Occipital lobe (tissue), 2 donors: Measurements from ENCODE around the gene RMDN2. TPM values are rescaled to one million over a fixed set of nuclear protein-coding genes. Genes with fewer than 3 reads are reported as not detected.
"Not testable (repeated sequence)": the region's sequence is repeated elsewhere in the genome, so short reads cannot be mapped to it uniquely, and the experiment has no call there.

Experiments
- DNase-seq: peaks from one replicate; lab custom pipeline; 2025; lab: John Stamatoyannopoulos, UW
- total RNA-seq: library from RNA; depleted of rRNA; stranded (reverse); fragments of >200 nt; gene quantifications from one replicate; pipeline ENCODE4 v1.2.3, GENCODE V29; 2014

Gene RMDN2
- total RNA-seq, 1 donor from 2014 or later: 13.6 TPM

DNA sequence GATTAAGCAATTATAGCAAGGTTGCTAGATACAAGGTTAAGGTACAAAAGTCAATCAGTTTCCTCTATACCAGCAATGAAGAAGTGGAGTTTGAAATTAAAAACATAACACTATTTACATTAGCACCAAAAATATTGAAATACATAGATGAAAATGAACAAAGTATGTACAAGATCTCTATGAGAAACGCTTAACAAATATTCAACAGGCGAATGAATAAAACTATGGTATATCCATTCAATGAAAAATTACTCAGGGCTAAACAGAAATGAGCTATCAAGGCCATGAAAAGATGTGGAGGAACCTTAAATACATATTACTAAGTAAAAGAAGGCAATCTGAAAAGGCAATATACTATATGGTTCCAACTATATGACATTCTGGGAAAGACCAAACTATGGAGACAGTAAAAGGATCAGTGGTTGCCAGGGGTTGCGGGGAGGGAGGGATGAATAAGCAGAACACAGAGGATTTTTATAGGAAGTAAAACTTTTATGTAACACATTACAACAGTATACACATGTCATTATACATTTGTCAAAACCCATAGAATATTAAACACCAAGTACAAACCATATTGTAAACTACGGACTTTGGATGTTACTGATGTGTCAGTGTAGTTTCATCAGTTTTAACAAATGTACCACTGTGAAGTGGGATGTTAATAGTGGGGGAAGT, 62.1 kb downstream of the RMDN2 start:
- DNase-seq: no peak

DNA sequence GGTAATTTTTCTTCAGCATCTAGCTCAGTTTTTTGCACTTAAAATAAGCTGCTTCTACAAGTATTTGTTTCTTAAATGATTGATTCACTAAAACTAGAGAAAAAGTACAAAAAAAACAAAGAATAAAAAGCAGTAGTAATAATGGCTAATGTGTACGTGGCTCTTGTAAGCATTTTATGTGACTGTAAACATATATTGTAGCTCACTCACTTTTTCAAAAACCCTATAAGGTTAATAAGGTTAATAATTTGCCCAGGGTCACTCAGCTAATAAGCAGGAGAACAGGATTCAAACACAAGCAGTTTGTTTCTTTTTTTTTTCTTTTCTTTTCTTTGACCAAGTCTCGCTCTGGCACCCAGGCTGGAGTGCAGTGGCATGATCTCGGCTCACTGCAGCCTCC, 67.5 kb downstream of the RMDN2 start:
- DNase-seq: no peak

DNA sequence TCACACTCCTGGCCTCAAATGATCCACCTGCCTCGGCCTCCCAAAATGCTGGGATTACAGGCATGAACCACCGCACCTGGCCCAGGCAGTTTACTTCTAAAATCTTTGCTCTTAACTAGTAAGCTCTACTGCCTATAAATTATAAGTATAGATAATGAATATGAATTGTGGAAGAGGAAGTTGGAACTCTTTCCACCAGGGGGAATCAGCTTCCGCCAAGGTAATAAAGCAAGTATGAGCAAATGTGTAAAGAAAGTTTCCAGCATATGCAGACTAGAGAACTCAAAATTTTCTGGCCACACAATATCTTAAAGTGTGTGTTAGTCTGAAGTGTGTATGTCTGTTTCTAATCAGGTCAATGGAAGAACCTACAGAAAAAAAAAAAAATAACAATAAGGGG, 68.1 kb downstream of the RMDN2 start:
- DNase-seq: no peak

DNA sequence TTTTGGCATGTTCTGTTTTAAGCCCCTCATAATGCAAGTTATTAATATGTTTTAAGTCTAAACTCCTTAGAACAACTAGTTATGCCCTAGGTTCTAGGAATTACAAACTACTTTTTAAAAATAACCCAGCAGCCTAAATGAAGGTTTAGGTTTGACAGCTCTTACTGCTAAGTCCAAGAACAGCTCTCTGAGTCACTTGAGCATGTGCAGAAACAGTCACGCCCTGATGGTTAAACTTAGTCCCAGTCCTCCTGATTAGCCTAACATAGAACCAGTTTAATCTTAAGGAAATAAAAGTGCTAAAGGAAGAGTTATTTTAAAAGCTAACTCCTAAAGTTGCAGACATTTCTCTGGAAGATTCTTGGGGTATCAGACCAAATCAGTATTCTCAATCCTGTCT, 72.5 kb downstream of the RMDN2 start:
- no peak for DNase-seq

DNA sequence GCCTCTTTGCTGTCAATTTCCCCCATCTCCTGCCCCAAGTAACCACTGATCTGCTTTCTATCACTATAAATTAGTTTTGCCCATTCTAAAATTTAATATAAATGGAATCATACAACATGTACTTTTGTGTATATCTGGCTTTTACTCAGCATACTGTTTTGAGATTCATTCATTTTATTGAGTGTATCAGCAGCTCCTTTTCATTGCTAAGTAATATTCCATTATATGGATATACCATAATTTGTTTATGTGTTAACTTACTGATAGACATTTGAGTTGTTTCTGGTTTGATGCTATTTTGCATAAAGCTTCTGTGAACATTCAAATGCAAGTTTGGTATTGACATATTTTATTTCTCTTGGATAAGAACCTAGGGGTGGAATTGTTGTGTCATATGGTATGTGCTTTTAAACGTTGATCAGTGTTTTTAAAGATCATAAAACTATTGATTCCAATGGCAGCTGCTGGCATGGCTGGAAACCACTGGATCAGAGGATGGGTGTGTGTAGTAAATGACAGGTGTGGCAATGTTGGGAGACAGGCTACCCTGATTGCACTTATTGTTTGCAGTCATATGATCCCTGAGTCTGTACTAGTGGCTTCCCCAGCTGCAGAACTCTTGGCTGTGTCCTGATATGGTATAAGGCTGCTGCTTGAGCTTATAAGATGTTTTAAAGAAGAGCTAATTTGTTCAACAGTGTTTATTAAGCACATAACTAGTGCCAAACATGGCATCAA, 75.6 kb downstream of the RMDN2 start:
- no peak for DNase-seq

DNA sequence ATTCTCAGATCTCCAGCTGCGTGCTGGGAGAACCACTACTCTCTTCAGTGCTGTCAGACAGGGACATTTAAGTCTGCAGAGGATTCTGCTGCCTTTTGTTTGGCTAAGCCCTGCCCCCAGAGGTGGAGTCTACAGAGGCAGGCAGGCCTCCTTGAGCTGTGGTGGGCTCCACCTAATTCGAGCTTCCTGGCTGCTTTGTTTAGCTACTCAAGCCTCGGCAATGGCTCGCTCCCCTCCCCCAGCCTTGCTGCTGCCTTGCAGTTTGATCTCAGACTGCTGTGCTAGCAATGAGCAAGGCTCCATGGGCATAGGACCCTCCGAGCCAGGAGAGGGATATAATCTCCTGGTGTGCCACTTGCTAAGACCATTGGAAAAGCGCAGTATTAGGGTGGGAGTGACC, 85.1 kb downstream of the RMDN2 start:
- DNase-seq: not testable (repeated sequence)

DNA sequence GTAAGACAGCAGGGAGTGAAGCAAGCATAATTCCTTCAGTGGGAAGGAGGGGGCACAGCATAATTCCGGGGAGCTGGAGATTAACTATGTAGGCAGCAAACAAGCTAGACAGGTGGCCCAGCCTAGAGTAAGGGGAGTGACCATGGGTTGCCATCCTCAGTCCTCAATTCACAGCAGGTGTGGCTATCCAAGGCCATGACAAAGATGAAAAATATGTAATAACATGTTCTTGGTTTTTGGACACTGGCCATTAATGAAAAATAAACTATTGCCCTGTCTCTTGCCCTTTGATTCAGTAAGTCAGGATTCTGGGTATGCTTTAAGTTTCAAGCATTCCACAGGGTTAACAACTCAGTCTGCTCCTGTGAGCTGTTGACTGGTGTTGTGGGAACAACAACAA, 85.9 kb downstream of the RMDN2 start:
- no peak for DNase-seq

DNA sequence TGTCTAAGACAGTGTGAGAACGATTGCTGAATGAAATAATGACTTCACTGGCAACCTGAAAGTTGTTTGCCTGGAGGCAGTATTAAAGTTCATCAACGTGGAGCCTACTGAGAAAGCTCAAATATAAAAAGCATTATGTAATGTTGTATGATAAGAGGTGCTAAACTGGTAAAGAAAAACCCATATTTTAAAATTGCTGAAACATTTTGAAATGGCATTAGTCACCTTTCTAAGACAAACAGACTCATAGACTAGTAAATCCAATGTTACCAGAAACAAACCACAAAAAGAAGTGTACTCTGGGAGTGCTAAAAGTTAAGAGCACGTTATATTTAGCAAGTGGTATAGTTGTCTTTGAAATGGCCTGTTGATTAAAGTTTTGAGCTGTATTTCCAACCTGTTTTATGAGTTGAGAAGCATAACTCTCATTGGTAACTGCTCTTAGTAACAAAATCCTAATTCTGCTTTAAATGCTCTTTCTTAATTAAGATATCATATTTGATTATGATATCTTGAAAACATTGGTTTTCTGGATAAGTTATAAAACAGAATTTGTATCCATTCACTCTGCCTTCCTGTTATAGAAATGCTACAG, 88.2 kb downstream of the RMDN2 start:
- no peak for DNase-seq

DNA sequence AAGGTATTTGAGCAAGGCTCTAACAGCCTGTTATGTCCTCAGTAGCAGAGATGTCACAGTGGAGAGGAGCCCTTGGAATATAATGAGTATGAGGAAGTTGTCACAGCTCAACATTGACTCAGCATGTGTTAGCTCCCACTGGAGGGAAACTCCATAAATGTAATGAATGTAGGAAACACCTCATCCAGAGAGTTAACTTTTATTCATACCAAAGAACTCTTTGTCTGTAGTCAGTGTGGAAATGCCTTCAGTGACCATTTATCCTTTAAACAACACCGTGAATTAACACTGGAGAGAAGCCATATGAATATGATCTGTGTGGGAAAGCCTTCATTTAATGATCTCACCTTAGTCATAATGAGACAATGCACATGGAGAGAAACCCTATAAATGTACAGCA, 91.1 kb downstream of the RMDN2 start:
- no peak for DNase-seq

DNA sequence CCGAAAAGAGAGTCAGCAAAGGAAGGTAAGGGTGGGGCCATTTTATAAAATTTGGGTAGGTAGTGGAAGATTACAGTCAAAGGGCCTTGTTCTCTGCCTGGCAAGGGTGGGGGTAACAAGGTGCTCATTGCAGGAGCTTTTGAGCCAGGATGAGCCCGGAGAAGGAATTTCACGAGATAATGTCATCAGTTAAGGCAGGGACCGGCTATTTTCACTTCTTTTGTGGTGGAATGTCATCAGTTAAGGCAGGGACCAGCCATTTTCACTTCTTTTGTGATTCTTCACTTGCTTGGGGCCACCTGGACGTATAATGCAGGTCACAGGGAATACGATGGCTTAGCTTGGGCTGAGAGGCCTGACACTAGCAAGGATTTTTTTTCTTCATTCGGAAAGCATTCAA, 92.7 kb downstream of the RMDN2 start:
- DNase-seq: no peak

DNA sequence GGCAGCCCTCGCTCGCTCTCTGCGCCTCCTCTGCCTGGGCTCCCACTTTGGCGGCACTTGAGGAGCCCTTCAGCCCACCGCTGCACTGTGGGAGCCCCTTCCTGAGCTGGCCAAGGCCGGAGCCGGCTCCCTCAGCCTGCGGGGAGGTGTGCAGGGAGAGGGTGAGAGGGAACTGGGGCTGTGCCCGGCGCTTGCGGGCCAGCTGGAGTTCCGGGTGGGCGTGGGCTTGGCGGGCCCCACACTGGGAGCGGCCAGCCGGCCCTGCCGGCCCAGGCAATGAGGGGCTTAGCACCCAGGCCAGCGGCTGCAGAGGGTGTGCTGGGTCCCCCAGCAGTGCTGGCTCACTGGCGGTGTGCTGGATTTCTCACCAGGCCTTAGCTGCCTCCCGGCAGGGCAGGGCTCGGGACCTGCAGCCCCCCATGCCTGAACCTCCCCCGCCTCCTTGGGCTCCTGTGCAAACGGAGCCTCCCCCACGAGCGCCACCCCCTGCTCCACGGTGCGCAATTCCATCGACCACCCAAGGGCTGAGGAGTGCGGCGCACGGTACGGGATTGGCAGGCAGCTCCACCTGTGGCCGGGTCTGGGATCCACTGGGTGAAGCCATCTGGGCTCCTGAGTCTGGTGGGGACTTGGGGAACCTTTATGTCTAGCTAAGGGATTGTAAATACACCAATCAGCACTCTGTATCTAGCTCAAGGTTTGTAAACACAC, 95.4 kb downstream of the RMDN2 start:
- DNase-seq: not testable (repeated sequence)

DNA sequence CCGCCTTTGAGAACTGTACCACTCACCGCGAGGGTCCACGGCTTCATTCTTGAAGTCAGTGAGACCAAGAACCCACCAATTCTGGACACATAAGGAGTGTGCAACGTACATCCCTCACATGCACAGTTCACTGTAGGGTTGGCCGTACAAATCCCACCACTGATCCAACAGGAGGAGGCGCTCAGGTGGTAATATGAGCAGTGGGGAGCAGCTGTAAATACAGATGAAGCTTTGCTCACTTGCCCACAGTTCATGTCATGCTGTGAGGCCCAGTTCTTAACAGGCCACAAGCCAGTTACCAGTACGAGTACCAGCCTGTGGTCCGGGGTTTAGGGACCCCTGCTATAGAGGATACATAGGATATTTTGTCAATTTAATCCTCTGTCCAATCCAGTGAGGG, 96.5 kb downstream of the RMDN2 start:
- no peak for DNase-seq

DNA sequence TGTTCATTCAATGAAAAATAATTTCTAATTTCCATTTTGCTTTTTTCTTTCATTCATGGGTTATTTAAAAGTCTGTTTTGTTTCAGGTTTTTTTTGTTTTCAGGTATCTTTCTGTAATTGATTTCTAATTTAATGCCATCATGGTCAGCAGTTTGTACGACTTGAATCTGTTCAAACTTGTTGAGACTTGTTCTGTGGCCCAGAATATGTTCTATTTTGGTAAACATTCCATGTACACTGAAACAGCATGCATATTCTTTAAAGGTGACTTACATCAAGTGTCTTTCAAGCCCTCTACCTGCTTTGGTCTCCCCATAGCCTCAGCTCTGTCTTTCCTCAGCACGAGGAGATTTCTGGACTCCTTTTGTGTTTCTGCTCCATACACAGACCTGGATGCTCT, 101.8 kb downstream of the RMDN2 start:
- DNase-seq: no peak

DNA sequence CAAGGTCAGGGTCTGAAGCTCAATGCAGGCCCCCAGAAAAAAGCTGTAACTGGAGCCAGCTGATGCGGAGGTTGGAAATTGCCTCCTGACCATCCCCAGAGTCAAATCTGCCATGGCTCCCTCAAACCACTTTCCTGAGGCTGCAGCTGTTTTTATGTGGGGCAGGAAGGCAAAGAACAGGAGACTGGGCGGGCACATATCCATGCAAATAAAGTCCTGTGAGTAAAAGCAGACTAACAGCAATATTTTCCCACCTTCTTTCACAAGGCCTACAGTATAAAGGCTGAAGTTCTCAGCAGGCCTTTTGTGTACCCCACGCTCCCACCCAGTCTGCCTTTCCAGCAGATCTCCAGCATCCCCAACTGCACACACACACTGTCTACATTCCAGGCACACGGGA, 103.7 kb downstream of the RMDN2 start:
- DNase-seq: no peak

DNA sequence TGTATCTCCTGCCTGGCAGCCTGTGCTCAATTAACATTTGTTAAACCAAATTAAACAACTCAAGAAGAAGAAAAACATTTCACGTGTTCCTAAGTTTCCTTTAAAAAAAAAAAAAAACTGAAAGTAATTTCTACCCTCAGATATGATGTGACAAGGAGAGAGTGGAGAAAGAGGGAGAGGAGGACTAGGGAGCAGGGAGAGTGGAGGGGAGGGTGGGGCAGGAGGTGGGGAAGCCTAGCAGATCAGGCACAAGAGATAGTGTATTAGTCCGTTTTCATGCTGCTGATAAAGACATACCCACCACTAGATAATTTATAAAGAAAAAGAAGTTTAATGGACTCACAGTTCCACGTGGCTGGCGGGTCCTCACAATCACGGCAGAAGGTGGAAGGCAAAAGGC, 104.4 kb downstream of the RMDN2 start:
- no peak for DNase-seq

DNA sequence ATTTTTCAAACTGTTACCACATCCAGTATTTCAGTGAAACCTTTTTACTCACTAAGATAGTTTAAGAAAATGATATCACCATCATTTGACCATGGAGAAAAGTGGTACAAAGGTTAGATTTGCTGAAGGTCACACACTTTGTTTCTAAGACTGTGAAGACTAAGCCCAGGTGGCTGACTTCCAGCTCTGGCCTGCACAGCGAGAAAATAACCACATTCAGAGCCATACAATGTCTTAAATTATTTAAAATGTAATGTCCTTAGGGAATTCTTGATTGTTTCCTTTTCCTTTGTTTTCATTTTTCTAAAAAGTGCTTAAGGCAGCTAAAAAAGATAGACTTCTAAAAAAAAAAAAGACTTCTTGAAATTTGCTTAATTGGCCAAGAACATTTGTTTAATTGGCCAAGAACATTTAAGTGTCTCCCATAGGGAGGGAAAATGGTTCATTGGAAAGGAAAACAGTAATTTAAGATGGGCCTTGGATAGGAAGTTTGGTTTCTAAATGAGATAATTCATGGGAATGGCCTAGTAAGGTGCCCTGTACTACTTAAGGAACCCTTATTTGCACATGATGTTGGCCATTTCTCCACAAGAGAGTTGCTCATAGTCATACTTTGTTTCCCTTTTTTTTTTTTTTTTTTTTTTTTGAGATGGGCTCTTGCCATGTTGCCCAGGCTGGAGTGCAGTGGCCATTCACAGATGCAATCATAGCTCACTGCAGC, 105.7 kb downstream of the RMDN2 start:
- no peak for DNase-seq

DNA sequence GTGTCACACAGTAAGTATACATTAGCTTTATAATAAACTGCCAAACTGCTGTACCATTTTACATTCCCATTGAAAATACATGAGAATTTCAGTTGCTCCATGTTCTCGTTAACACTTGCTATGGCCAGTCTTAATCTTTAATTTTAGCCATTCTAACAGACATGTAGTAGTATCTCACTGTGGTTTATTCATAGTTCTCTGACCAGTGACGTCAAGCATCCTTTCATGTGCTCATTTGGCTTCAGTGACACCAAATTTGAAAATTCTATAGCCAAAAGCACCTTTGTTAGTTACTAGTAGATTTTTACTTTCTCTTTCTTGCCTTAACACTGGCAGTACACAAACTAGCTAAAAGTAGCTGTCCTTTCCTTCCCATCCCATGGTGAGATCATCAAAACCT, 107.9 kb downstream of the RMDN2 start:
- DNase-seq: no peak

DNA sequence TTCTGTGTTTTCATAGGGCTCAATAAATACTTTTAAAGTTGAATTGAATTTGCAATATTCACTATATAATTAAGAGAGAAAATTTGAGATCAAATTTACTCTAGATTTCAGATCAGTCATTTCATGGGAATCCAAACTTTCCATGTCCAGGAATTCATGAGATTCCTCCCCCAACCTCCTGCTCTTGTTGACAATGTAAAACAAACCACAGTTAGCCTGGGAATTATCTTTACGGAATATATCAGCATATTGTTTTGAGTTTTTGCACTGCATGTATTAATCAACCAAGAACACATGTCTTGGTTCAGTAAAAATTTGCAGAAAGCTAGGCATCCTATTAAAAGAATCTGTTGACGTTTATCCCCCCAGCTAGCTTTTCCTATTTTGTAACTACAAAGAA, 108.6 kb downstream of the RMDN2 start:
- DNase-seq: no peak

DNA sequence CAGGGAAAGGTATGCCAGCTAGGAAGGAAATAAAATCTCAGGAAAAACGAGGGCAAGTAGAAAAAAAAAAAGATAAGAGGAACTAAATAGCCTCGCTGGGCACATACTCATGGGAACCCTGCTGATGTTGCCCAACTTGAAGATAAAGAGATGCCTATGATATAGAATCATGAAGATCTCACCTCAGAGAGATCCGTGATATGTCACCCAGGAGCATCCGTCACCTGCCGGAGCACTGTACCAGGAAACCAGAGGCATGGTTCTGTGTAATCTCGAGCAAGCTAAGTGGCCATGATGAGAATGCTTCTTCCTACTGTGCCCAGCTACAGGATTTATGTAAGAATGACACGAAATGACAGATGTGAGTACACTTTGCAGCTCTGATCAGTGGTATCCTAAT, 110.9 kb downstream of the RMDN2 start:
- DNase-seq: no peak

DNA sequence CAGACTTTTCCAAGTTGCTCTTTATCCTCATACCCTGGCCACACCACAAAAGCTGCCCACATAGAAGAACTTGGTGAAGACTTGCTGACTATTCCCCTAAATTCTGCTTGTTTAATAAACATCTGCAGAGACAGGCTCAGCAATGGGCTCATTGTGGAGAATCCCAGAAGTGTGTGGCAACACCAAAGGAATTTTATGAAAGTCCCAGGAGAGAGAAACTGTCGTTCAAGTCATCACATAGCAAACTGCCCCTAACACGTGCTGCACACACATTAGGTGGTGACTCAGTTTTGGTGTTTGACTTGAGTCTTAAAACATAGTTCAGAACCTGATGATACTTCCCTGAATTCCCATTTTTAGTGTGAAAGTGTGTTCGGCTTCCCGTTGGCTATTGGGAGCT, 112.2 kb downstream of the RMDN2 start:
- no peak for DNase-seq

DNA sequence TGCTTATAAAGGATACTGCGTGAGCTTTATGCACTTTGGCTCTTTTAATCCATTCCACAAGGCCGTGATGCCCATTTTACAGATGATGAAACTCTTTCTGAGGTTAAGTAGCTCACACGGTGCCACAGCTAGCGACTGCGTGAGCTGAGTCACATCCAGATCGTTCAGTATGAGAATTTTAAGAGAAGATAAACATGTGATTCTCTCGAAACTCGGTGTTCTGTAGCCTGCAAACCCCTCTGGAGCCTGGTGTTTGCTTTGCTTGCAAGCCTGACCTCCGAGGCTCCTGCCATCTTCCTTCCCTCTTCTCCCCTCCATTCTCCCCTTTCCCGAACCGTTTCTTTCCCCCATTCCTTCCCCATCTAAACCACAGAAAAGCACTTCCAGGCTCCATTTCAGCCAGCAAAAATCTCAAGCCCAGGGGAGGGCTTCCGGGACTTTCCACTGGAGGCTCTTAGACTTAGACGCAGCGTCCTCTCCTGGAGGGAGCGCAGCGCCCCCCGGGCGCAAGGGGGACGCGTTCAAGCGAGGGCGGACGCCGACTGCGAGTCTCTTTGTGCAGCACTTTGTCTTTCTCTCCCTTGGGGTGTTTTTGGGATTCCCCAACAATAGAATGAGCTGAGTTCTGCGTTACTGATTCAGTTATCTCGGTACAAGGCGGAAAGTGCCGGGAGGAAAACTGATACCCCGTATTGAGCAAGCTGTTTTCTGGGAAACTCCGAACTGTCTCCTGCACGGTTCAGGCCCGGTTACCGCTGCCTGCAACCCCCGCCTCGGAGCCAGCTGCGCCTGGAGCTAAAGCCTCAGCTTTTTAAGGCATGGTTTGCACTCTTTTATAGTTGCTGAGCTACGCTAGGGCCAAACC, 112.9 kb downstream of the RMDN2 start:
- DNase-seq: peak; percentile 36
